NCI-H1105 (cell line): ENCODE data around the gene HNRNPDL.
A peak's percentile ranks its signal among the peaks of the same experiment; 100 is the strongest.
"Not testable (repeated sequence)": the region's sequence is repeated elsewhere in the genome, so short reads cannot be mapped to it uniquely, and the experiment has no call there.

ENCODE experiments used
- DNase-seq: peaks from one replicate; lab custom pipeline; 2025; lab: John Stamatoyannopoulos, UW

HNRNPDL gene

GRCh38 chr4:82386312-82386711, 44.0 kb downstream of the HNRNPDL start:
- DNase-seq: not testable (repeated sequence)

GRCh38 chr4:82382751-82383150, 47.5 kb downstream of the HNRNPDL start:
- no peak for DNase-seq

GRCh38 chr4:82381661-82382296, 48.5 kb downstream of the HNRNPDL start:
- no peak for DNase-seq

GRCh38 chr4:82381235-82381634, 49.0 kb downstream of the HNRNPDL start:
- no peak for DNase-seq

GRCh38 chr4:82380831-82381230, 49.4 kb downstream of the HNRNPDL start:
- DNase-seq: no peak

GRCh38 chr4:82380344-82380743, 49.9 kb downstream of the HNRNPDL start:
- DNase-seq: no peak

GRCh38 chr4:82376109-82376508, 54.2 kb downstream of the HNRNPDL start:
- DNase-seq: no peak

- peak; percentile 94 for DNase-seq
These were observed 56.2 kb downstream of the HNRNPDL start, which contains the start of gene HNRNPD for GRCh38 chr4:82373816-82374625. HNRNPD (minus strand) TSS chr4:82373991; CDS start chr4:82373678, 313 bp downstream.

GRCh38 chr4:82373486-82373815, 56.8 kb downstream of the HNRNPDL start:
- DNase-seq: no peak
